Tibial nerve (tissue), 4 donors: Measurements from ENCODE around the gene ARCN1. TPM values are rescaled to one million over a fixed set of nuclear protein-coding genes. Genes with fewer than 3 reads are reported as not detected.
"Not testable (repeated sequence)": the region's sequence is repeated elsewhere in the genome, so short reads cannot be mapped to it uniquely, and the experiment has no call there.

ENCODE experiments used
- DNase-seq, 2 donors: peaks; one replicate each; pipeline ENCODE4 v3.0.0-alpha.2; 2019; ENCODE audit warnings: low spot score in 2 of 2
- H3K27ac ChIP-seq, 4 donors: fragments of 200-600 bp; sonication (generic) in 3 of 4; one replicate each; pipeline ENCODE4 v1.5.1; 2017 to 2019; ENCODE audit warnings: mild to moderate bottlenecking in 1 of 4
- H3K27me3 ChIP-seq, 2 donors: fragments of 200-600 bp; sonication (generic) in 1 of 2; one replicate each; pipeline versions ENCODE4 v1.5.1 to v1.6.0; 2017 to 2019
- H3K36me3 ChIP-seq, 3 donors: fragments of 200-600 bp; sonication (generic); one replicate each; pipeline ENCODE4 v1.5.1; 2018 to 2019
- H3K4me1 ChIP-seq, 4 donors: fragments of 200-600 bp; sonication (generic) in 3 of 4; one replicate each; pipeline ENCODE4 v1.5.1; 2017 to 2019
- H3K4me3 ChIP-seq, 4 donors: fragments of 200-600 bp; sonication (generic) in 3 of 4; one replicate each; pipeline ENCODE4 v1.5.1; 2017 to 2019; ENCODE audit warnings: mild to moderate bottlenecking in 1 of 4, moderate library complexity in 1 of 4
- H3K9me3 ChIP-seq, 4 donors: fragments of 200-600 bp; sonication (generic) in 3 of 4; one replicate each; pipeline ENCODE4 v1.5.1; 2017 to 2019
- CTCF ChIP-seq, 5 experiments: fragments of 200-600 bp in 3 of 5; fragments of 450-650 bp in 2 of 5; sonication (generic) in 3 of 5; IDR thresholded peaks; one replicate each; pipeline ENCODE4 v1.5.1; 2016 to 2019; ENCODE audit warnings: antibody characterized with exemption in 5 of 5, mild to moderate bottlenecking in 3 of 5, moderate library complexity in 2 of 5
- EP300 ChIP-seq, 2 donors: sonication (generic); formaldehyde crosslinking; IDR thresholded peaks; one replicate each; pipeline ENCODE4 v1.6.1; 2017; ENCODE audit warnings: antibody characterized with exemption in 2 of 2, mild to moderate bottlenecking in 1 of 2
- POLR2A ChIP-seq, 2 donors: fragments of 450-650 bp; IDR thresholded peaks; one replicate each; pipeline ENCODE4 v1.6.1; 2017; ENCODE audit warnings: antibody characterized with exemption in 2 of 2, mild to moderate bottlenecking in 2 of 2, moderate library complexity in 2 of 2
- WGBS, 2 donors: methylation state at CpG; one replicate each; pipeline ENCODE4 v1.1.5; 2018; 5-methylcytosine and 5-hydroxymethylcytosine counted together
- total RNA-seq, 4 donors: library from RNA; depleted of rRNA; stranded (reverse); fragments of >200 nt; gene quantifications; one replicate each; pipeline ENCODE4 v1.1.0, GENCODE V29; 2016

The ARCN1 gene
- total RNA-seq, 4 donors from 2014 or later = 74.3 to 94.8 (median 88.5) TPM

GRCh38 chr11:118560806-118561205 is 11.4 kb upstream of the ARCN1 start:
- H3K27me3 ChIP-seq = no peaks in the 10 kb centered on the region
- H3K36me3 ChIP-seq = peaks cover 0 to 67% (median 0%) of the 10 kb centered on the region in 3 donors
- H3K9me3 ChIP-seq = no peaks in the 10 kb centered on the region
- DNase-seq = no peak
- H3K27ac ChIP-seq = no peak overlapping the region
- 88 to 91% methylated on average over 4 of the region's 4 CpGs for WGBS, 2 donors
- peaks cover 0 to 14% (median 5%) of the 10 kb centered on the region in 4 donors for H3K4me1 ChIP-seq
- H3K4me3 ChIP-seq = no peak overlapping the region
- TF ChIP-seq POLR2A (IDR thresholded peaks at IDR 0.05) (no peak), EP300 (IDR thresholded peaks at IDR 0.05) (no peak), CTCF (IDR thresholded peaks at IDR 0.05) (no peak)

- DNase-seq = no peak
- 31 to 33% methylated on average over 5 of the region's 5 CpGs for WGBS, 2 donors
- H3K27me3 ChIP-seq = no peaks in the 10 kb centered on the region
- peak overlapping the region; percentile 42 to 62 (median 58) for H3K4me3 ChIP-seq
- H3K9me3 ChIP-seq = no peaks in the 10 kb centered on the region
- H3K4me1 ChIP-seq = peaks cover 0 to 18% (median 5%) of the 10 kb centered on the region in 4 donors
- no peak for TF ChIP-seq CTCF (IDR thresholded peaks at IDR 0.05)
- TF ChIP-seq POLR2A (IDR thresholded peaks at IDR 0.05) = no peak
- TF ChIP-seq EP300 (IDR thresholded peaks at IDR 0.05) = no peak
- peak overlapping the region in 3 of 4 donors; percentile 73 to 86 (median 82) for H3K27ac ChIP-seq
- peaks cover 0 to 28% (median 0%) of the 10 kb centered on the region in 3 donors for H3K36me3 ChIP-seq
Observed at GRCh38 chr11:118565051-118565450, 7.2 kb upstream of the ARCN1 start.

- DNase-seq = no peak
- no peaks in the 10 kb centered on the region for H3K27me3 ChIP-seq
- no peak for TF ChIP-seq CTCF (IDR thresholded peaks at IDR 0.05)
- no peak for TF ChIP-seq EP300 (IDR thresholded peaks at IDR 0.05)
- TF ChIP-seq POLR2A (IDR thresholded peaks at IDR 0.05) = no peak
- peaks cover 0 to 38% (median 20%) of the 10 kb centered on the region in 4 donors for H3K4me1 ChIP-seq
- WGBS, 2 donors = 86 to 88% methylated on average over 2 of the region's 2 CpGs
- no peaks in the 10 kb centered on the region for H3K36me3 ChIP-seq
- no peak overlapping the region for H3K27ac ChIP-seq
- H3K4me3 ChIP-seq = no peak overlapping the region
- H3K9me3 ChIP-seq = no peaks in the 10 kb centered on the region
Observed at GRCh38 chr11:118569670-118570069, 2.5 kb upstream of the ARCN1 start.

GRCh38 chr11:118570787-118571186 is 1.4 kb upstream of the ARCN1 start:
- TF ChIP-seq POLR2A (IDR thresholded peaks at IDR 0.05) (no peak), EP300 (IDR thresholded peaks at IDR 0.05) (no peak), CTCF (IDR thresholded peaks at IDR 0.05) (no peak)
- Histone ChIP-seq H3K27ac (peak overlapping the region in 1 of 4 donors; percentile 99), H3K4me1 (peaks cover 0 to 42% (median 23%) of the 10 kb centered on the region in 4 donors), H3K36me3 (no peaks in the 10 kb centered on the region), H3K4me3 (no peak overlapping the region), H3K27me3 (no peaks in the 10 kb centered on the region), H3K9me3 (no peaks in the 10 kb centered on the region)
- DNase-seq = no peak
- WGBS, 2 donors = 97 to 98% methylated on average over 1 of the region's 1 CpG

GRCh38 chr11:118571701-118572060 is 528 bp upstream of the ARCN1 start:
- Histone ChIP-seq H3K4me3 (peak overlapping the region; percentile 63 to 99 (median 86)), H3K4me1 (peaks cover 0 to 47% (median 23%) of the 10 kb centered on the region in 4 donors), H3K27ac (peak overlapping the region; percentile 92 to 99 (median 94))
- H3K27me3 ChIP-seq, H3K9me3 ChIP-seq, DNase-seq, H3K36me3 ChIP-seq: not testable (repeated sequence)
- WGBS, 2 donors = 5% methylated on average over 15 of the region's 15 CpGs
